GM12873 (cell line): Measurements from ENCODE around the gene MSL3B.

Experiments
- TF ChIP-seq, protein P1 (sequence below): IDR thresholded peaks from 2 replicates; pipeline ENCODE4 v1.5.1; 2012; ENCODE audit warnings: low read depth, mild to moderate bottlenecking, moderate library complexity, low read length, control low read depth; ENCODE audit not compliant: insufficient read depth; ENCODE audit errors: missing control alignments

MSL3B gene

DNA sequence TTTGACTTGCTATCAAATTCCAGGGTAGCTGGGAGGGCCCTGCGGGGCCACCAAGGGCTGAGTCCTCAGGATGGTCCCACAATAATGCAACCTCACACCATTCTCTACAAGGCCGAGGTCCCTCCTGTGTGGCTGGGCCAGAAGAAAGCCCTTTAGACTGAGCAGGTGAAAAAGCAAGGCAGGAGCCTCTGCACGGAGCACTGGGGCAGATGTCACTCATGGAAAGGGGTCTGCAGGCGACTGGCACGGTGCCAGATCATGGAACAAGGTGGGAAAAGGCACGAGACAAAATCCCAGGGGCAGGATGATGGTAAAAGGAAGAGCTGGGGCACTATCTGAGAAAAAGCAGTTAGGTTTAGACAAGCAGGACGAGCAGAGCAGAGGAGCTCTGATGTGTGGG lies 29.9 kb downstream of the MSL3B start:
- TF ChIP-seq, protein P1, sequence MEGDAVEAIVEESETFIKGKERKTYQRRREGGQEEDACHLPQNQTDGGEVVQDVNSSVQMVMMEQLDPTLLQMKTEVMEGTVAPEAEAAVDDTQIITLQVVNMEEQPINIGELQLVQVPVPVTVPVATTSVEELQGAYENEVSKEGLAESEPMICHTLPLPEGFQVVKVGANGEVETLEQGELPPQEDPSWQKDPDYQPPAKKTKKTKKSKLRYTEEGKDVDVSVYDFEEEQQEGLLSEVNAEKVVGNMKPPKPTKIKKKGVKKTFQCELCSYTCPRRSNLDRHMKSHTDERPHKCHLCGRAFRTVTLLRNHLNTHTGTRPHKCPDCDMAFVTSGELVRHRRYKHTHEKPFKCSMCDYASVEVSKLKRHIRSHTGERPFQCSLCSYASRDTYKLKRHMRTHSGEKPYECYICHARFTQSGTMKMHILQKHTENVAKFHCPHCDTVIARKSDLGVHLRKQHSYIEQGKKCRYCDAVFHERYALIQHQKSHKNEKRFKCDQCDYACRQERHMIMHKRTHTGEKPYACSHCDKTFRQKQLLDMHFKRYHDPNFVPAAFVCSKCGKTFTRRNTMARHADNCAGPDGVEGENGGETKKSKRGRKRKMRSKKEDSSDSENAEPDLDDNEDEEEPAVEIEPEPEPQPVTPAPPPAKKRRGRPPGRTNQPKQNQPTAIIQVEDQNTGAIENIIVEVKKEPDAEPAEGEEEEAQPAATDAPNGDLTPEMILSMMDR = no peak

DNA sequence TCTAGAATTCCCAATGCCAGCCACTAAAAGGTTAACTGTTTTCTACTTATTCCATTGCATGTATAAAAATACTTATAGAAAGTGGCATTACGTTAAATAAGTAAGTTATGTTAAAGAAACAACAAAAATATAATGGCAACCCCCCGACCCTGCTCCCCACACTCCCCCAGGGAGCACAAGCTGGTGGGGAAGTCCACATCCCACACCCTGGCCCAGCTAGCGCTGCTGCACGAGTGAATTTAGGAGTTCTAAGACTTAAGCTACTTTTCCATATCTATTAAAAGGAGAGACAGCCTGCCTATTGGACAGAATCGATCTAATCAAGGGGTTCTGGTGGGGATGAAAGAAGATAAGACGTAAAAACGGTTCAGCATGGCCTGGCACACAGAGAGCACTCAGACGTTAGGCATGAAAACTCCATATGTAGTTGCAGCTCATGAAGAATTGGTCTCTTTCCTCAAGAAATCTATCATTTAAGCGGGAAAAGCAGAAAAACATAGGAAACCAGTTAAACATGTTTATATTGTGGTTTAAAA lies 30.4 kb downstream of the MSL3B start:
- TF ChIP-seq, protein P1 = no peak

DNA sequence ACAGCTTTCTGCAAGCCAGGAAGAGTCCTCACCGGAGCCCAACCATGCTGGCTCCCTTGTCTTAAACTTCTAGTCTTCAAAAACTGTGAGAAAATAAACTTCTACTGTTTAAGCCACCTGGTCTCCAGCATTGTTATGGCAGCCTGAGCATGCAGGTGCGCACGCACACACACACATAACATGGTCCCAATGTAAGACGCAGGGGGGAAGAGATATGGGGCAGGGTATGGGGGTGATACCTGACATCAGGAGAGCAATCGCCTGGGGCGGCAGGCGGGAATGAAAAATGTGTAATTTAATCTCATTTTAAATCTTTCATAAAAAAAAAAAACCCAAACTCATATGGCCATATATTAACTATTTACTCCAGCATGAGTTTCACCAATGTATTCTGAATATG lies 31.8 kb downstream of the MSL3B start:
- TF ChIP-seq, protein P1 = no peak

DNA sequence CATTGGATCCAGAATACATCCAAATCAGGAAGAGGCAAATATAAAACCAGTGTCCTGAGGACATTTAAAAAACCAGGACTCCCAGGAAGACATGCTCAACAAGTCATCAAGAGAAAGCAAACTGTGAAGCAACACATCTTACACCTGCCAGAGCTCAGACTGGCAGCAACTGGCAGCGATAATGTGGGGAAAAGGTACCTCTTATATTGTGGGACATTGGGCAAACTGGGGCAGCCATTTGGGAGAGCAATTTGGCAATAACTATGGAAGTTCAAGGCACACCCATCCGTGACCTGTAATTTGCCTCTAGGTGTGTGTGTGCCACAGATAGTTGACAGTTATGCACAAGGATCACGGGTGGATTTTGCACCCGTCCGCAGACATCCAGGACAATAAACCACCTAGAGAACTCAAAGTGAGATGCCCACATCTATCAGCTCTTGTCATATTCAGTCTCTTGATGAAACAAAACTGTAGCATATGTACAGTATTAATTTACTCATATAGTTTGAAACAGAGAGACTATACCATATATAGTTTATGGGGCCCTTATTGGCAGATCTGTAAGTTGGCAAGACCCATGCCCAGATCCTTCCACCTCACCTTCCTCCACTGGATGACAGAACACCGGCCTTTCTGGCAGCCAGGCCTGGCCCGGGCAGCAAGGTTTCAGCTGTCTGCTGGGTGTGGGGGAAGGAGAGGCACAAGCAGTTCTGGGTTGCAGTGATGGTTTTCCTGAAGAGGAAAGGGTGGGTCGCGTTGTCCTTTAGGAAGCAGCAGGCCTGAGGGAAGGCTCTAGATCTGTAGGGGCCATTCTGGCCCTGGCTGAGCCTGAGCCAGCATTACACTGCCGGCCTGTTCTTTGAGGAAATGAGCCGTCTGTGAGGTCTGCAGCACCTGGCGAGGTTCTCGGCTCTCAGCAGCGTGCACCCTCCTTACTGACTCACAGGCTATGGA lies 32.7 kb downstream of the MSL3B start:
- TF ChIP-seq, protein P1 = no peak

DNA sequence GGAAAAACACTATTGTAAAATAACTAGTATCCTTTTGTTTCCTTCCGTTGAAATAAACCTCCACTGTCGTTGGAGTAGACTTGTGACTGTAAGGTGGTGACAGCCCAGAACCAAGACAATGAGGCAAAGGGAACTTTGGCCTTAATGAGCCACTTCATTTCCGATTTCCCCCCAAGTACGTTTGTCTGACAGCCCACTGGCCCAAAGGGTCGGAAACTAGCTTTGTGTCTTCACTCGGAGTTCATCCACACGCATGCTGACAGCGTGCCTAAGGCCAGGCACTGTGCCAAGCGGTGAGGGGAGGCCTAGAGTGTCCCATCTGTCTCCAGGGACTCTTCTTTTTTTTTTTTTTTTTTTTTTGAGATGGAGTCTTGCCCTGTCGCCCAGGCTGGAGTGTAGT lies 34.8 kb downstream of the MSL3B start:
- TF ChIP-seq, protein P1 = no peak

DNA sequence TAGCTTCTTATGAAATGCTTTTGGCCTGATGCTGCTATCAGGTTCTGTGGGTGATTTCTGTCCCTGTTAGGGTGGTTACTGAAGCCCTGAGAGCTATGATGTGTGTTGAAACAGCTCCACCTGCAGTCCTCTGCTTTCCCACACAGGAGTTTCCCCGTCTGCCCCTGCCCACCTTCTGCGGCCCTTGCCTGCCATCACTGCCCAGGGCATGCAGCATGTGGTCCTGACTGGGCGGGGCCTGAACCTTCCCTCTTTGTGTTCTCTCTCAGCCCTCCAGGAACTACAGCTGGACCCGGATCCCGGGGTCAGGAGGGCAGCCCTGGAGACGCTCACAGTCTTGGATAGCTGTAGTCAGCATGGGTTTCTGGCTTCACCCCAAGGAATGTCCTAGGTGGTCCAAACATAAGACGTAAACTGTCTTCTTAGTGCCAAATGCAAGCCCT lies 35.3 kb downstream of the MSL3B start:
- TF ChIP-seq, protein P1 = peak; percentile 41

DNA sequence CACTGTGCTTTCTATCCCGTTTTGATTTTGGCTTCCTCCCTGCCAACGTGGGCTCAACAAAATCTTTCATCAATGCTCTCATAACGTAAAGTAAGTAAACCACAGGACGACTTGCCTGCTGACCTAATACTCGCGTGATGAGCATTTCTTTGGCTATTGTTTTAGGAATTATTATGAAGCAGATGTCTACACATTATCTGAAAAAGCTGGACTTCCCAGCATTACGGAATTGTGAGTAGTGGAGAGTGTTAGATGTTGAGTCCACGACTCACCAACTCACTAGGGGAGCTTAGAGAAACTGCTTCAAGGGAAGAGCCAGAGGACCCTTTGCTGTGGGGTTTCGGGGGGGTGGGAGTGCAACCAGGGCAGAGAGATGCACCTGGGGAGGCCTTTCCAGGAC lies 35.8 kb downstream of the MSL3B start:
- TF ChIP-seq, protein P1 = no peak
